ENCODE data around the gene ARPP21. TPM values are rescaled to one million over a fixed set of nuclear protein-coding genes. Genes with fewer than 3 reads are reported as not detected.

Gene ARPP21
- total RNA-seq (2021) (not detected in 3 replicates), Bru-seq, nascent RNA (percentile 1 among the genes with signal in this experiment)
- long read RNA-seq, experiment 1, result 0 reads
- long read RNA-seq, experiment 2, result 0 reads
- long read RNA-seq, experiment 3, result 0 reads

DNA sequence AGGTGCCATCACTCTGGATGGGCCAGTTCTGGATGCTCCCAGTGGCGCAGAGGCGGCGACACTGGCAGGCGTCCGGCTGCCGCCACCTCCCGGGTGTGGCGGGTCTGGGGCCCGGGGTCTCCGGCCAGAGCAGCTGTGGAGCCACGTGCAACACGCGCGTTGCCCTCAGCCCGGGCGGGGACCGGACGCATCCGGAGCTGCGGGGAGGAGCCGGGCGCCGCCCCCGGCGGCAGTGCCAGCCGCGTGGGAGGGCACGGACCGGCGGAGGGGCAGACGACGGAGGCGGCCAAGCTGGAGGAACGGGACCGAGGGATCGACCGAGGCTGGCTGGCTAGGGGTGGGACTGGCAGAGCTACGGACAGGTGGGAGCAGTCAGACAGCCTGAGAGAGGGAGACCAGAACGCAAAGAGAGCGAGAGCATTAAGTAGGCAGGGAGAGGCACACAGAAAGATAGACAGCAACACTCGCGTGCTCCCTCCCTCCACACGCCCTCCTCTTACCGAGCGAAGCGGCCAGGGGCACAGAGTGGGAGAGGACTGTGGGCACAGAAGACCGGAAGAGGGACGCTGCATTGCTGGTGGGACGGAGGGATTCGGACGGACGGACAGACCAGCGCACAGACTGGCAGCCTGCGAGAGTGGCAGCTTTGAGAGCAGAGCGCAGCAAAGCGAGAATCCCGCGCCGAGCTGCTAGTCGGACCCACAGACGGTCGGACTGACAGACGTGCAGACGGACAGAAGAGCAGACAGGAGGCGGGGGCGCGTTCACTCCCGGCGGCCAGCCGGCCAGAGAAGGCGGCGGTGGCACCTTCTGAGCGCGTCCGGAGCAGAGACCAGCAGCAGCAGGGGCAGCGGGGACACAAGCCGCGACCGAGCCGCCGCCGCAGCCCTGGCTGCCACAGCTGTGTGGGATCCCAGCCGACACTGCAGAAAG lies at the start of gene ARPP21:
ARPP21 (plus strand) TSS at position 272 of the 933 bp plus-strand sequence. CDS start 42,227 bp downstream, outside the sequence.
- H3K9me3 Mint-ChIP-seq, result no peaks in the 10 kb centered on the region
- H3K27ac Mint-ChIP-seq, result no peak within 1 kb of the TSS
- ATAC-seq (peak; percentile 83), DNase-seq (ENCODE audit: low spot score) (peak; percentile 46)
- peaks cover 12% of the 10 kb centered on the region for H3K4me1 Mint-ChIP-seq
- ChIA-PET CTCF (interaction anchor here (0.9 kb wide), 1 partner anchor 269 kb away, joined by 4 read pairs; no protein-coding TSS in a partner anchor), POLR2A (no interaction called here)
- H3K36me3 Mint-ChIP-seq, result no peaks in the 10 kb centered on the region
- peak within 1 kb of the TSS; percentile 84 for H3K4me3 Mint-ChIP-seq
- H3K27me3 Mint-ChIP-seq (ENCODE audit: low read depth), result peaks cover 59% of the 10 kb centered on the region
- TF ChIP-seq, protein P1, sequence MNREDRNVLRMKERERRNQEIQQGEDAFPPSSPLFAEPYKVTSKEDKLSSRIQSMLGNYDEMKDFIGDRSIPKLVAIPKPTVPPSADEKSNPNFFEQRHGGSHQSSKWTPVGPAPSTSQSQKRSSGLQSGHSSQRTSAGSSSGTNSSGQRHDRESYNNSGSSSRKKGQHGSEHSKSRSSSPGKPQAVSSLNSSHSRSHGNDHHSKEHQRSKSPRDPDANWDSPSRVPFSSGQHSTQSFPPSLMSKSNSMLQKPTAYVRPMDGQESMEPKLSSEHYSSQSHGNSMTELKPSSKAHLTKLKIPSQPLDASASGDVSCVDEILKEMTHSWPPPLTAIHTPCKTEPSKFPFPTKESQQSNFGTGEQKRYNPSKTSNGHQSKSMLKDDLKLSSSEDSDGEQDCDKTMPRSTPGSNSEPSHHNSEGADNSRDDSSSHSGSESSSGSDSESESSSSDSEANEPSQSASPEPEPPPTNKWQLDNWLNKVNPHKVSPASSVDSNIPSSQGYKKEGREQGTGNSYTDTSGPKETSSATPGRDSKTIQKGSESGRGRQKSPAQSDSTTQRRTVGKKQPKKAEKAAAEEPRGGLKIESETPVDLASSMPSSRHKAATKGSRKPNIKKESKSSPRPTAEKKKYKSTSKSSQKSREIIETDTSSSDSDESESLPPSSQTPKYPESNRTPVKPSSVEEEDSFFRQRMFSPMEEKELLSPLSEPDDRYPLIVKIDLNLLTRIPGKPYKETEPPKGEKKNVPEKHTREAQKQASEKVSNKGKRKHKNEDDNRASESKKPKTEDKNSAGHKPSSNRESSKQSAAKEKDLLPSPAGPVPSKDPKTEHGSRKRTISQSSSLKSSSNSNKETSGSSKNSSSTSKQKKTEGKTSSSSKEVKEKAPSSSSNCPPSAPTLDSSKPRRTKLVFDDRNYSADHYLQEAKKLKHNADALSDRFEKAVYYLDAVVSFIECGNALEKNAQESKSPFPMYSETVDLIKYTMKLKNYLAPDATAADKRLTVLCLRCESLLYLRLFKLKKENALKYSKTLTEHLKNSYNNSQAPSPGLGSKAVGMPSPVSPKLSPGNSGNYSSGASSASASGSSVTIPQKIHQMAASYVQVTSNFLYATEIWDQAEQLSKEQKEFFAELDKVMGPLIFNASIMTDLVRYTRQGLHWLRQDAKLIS (CRISPR knock-in tag; IDR thresholded peaks at IDR 0.05; ENCODE audit: borderline replicate concordance), result no peak
- no peak for TF ChIP-seq GTF2I (CRISPR knock-in tag; conservative IDR thresholded peaks at IDR 0.05)
- TF ChIP-seq FOXP1 (CRISPR knock-in tag; IDR thresholded peaks at IDR 0.05; ENCODE audit: borderline replicate concordance), result peak; percentile 73; the same call in 1 of the 2 replicates
- no peak for TF ChIP-seq NFYB (CRISPR knock-in tag; conservative IDR thresholded peaks at IDR 0.05; ENCODE audit: low read depth)
- TF ChIP-seq ZNF671 (CRISPR knock-in tag; IDR thresholded peaks at IDR 0.05), result no peak
- no peak; the same call in 1 of the 2 replicates for TF ChIP-seq RELA (CRISPR knock-in tag; IDR thresholded peaks at IDR 0.05; ENCODE audit: borderline replicate concordance)
- no peak for TF ChIP-seq ELF4 (CRISPR knock-in tag; IDR thresholded peaks at IDR 0.05; ENCODE audit: low read depth)
- no peak for TF ChIP-seq NR2C2 (CRISPR knock-in tag; IDR thresholded peaks at IDR 0.05)
- no peak for TF ChIP-seq E2F4 (CRISPR knock-in tag; IDR thresholded peaks at IDR 0.05; ENCODE audit: borderline replicate concordance, low read depth)
- peak; percentile 33; the same call in 1 of the 2 replicates for TF ChIP-seq USF1 (CRISPR knock-in tag; IDR thresholded peaks at IDR 0.05)
- peak; percentile 68; the same call in 1 of the 2 replicates for TF ChIP-seq ESRRA (CRISPR knock-in tag; IDR thresholded peaks at IDR 0.05; ENCODE audit: borderline replicate concordance)
- peak; percentile 67 for TF ChIP-seq FOXP4 (CRISPR knock-in tag; IDR thresholded peaks at IDR 0.05)
- no peak for TF ChIP-seq STAT6 (CRISPR knock-in tag; conservative IDR thresholded peaks at IDR 0.05; ENCODE audit: low read depth)
- peak; percentile 70; the same call in 1 of the 2 replicates for TF ChIP-seq TP53 (CRISPR knock-in tag; IDR thresholded peaks at IDR 0.05)
- no peak for TF ChIP-seq JAZF1 (CRISPR knock-in tag; IDR thresholded peaks at IDR 0.05)
- TF ChIP-seq, protein P2, sequence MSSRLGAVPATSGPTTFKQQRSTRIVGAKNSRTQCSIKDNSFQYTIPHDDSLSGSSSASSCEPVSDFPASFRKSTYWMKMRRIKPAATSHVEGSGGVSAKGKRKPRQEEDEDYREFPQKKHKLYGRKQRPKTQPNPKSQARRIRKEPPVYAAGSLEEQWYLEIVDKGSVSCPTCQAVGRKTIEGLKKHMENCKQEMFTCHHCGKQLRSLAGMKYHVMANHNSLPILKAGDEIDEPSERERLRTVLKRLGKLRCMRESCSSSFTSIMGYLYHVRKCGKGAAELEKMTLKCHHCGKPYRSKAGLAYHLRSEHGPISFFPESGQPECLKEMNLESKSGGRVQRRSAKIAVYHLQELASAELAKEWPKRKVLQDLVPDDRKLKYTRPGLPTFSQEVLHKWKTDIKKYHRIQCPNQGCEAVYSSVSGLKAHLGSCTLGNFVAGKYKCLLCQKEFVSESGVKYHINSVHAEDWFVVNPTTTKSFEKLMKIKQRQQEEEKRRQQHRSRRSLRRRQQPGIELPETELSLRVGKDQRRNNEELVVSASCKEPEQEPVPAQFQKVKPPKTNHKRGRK (CRISPR knock-in tag; IDR thresholded peaks at IDR 0.05; ENCODE audit: borderline replicate concordance), result no peak
- no peak for TF ChIP-seq EMX1 (CRISPR knock-in tag; IDR thresholded peaks at IDR 0.05)
- TF ChIP-seq SMAD4 (CRISPR knock-in tag; IDR thresholded peaks at IDR 0.05), result no peak
- TF ChIP-seq MYBL2 (CRISPR knock-in tag; IDR thresholded peaks at IDR 0.05), result peak; percentile 46; the same call in 1 of the 2 replicates

Data from WTC11 (cell line).